ENCODE results near the gene ZNF385B.

DNA sequence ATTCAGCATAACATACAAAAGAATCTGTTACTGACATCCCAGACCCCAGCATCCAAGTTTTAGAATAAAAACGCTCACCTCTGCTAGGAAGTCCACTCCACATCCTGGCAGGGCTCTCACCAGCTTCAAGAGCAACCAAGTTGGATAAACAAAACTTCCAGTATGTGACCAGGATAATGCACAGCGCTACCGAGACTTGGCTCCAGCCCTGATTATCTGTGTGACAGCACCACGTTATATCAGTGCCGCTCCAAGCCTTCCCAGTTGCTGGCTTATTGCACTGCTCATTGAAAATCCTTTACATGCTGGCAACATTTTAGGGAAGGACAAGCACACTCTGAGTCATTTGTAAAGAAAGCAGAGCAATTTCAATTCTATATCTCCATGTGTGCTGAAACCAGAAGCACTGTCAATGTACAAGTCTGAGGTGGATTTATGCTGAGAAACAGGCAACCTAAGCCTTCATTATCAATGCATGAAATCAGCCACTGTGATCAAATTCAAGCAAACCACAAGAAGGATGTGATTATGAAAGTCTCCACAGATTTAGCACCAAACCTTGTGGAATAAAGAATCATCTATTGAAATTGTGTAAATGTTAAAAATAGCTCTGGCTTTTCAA lies 115.7 kb downstream of the ZNF385B start:
- TF ChIP-seq, protein P1, sequence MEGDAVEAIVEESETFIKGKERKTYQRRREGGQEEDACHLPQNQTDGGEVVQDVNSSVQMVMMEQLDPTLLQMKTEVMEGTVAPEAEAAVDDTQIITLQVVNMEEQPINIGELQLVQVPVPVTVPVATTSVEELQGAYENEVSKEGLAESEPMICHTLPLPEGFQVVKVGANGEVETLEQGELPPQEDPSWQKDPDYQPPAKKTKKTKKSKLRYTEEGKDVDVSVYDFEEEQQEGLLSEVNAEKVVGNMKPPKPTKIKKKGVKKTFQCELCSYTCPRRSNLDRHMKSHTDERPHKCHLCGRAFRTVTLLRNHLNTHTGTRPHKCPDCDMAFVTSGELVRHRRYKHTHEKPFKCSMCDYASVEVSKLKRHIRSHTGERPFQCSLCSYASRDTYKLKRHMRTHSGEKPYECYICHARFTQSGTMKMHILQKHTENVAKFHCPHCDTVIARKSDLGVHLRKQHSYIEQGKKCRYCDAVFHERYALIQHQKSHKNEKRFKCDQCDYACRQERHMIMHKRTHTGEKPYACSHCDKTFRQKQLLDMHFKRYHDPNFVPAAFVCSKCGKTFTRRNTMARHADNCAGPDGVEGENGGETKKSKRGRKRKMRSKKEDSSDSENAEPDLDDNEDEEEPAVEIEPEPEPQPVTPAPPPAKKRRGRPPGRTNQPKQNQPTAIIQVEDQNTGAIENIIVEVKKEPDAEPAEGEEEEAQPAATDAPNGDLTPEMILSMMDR (IDR thresholded peaks at IDR 0.05; ENCODE audit: borderline replicate concordance, extremely low read depth, low read length, poor library complexity, severe bottlenecking) = no peak
- no peak for TF ChIP-seq EZH2 (IDR thresholded peaks at IDR 0.05; ENCODE audit: borderline replicate concordance, low read depth, low read length, severe bottlenecking)

Data from DND-41 (cell line).